MCF 10A (cell line): ENCODE data around the gene MLKL. TPM values are rescaled to one million over a fixed set of nuclear protein-coding genes. Genes with fewer than 3 reads are reported as not detected.

Source experiments
- BruUV-seq: library from RNA; stranded (reverse); fragments of 400-500 nt; replicated peaks from 2 replicates; lab custom pipeline; 2021; lab: Mats Ljungman, UMichigan
- CTCF ChIA-PET: fragments of 300-600 bp; sonication (Branson Sonifier 250); formaldehyde crosslinking; extraction: SDS; loops from one replicate; lab custom pipeline; 2021; ENCODE audit warnings: antibody characterized with exemption, inconsistent platforms; lab: Yijun Ruan, JAX
- POLR2A ChIA-PET: fragments of 300-600, 350-650 bp; sonication (Branson Sonifier 250); formaldehyde crosslinking; extraction: SDS; loops from one replicate; lab custom pipeline; 2020; ENCODE audit warnings: antibody characterized with exemption, inconsistent platforms; lab: Yijun Ruan, JAX
- DNase-seq: peaks from one replicate; pipeline ENCODE4 v3.0.0-alpha.2; 2018; ENCODE audit not compliant: unreplicated experiment
- H3K27ac Mint-ChIP-seq: one replicate; pipeline ENCODE4 v1.8.0; 2022; ENCODE audit warnings: mild to moderate bottlenecking, low read depth, mixed read lengths; ENCODE audit not compliant: unreplicated experiment
- H3K27me3 Mint-ChIP-seq: one replicate; pipeline ENCODE4 v1.8.0; 2022; ENCODE audit warnings: mixed read lengths; ENCODE audit not compliant: insufficient read depth, unreplicated experiment
- H3K36me3 Mint-ChIP-seq: one replicate; pipeline ENCODE4 v1.8.0; 2022; ENCODE audit warnings: mild to moderate bottlenecking, moderate library complexity, mixed read lengths; ENCODE audit not compliant: insufficient read depth, unreplicated experiment
- H3K4me1 Mint-ChIP-seq: one replicate; pipeline ENCODE4 v1.8.0; 2022; ENCODE audit warnings: mixed read lengths; ENCODE audit not compliant: insufficient read depth, unreplicated experiment
- H3K4me3 Mint-ChIP-seq: one replicate; pipeline ENCODE4 v1.8.0; 2022; ENCODE audit warnings: mild to moderate bottlenecking, moderate library complexity, mixed read lengths; ENCODE audit not compliant: unreplicated experiment
- H3K9me3 Mint-ChIP-seq: one replicate; pipeline ENCODE4 v1.8.0; 2022; ENCODE audit warnings: mixed read lengths; ENCODE audit not compliant: unreplicated experiment
- CTCF ChIP-seq: fragments of 200-600 bp; IDR thresholded peaks from one replicate; pipeline ENCODE4 v1.8.0; 2022; ENCODE audit warnings: antibody characterized with exemption, mild to moderate bottlenecking; ENCODE audit not compliant: unreplicated experiment
- intact Hi-C: fragments of 100-400 bp; cut with micrococcal nuclease; formaldehyde crosslinking; loops from 2 replicates; pipeline ENCODE4 v1.14.1; 2022
- total RNA-seq: library from RNA; stranded (reverse); gene quantifications from 2 replicates; pipeline ENCODE4 v1.2.3, GENCODE V29; 2022

The MLKL gene
- total RNA-seq, 1 experiment from 2014 or later, result 14.2 TPM

GRCh38 chr16:74720579-74720978 is 19.9 kb upstream of the MLKL start:
- Mint-ChIP-seq H3K27ac (no peak overlapping the region), H3K4me3 (no peak overlapping the region), H3K36me3 (no peaks in the 10 kb centered on the region), H3K4me1 (peaks cover 2% of the 10 kb centered on the region), H3K9me3 (no peaks in the 10 kb centered on the region), H3K27me3 (no peaks in the 10 kb centered on the region)
- no TSS peak for BruUV-seq
- no peak for DNase-seq
- CTCF ChIA-PET, result interaction anchor here (0.6 to 2.5 kb wide), 5 partner anchors 9 to 144 kb away, joined by 3 to 16 read pairs (median 7); no protein-coding TSS in a partner anchor
- POLR2A ChIA-PET, result no interaction called here
- intact Hi-C loops, result no loop called here
- TF ChIP-seq CTCF, result no peak

GRCh38 chr16:74718741-74719610 is 18.3 kb upstream of the MLKL start:
- H3K4me3 Mint-ChIP-seq, result no peak overlapping the region
- BruUV-seq, result no TSS peak
- no peaks in the 10 kb centered on the region for H3K27me3 Mint-ChIP-seq
- TF ChIP-seq CTCF, result no peak
- no peaks in the 10 kb centered on the region for H3K4me1 Mint-ChIP-seq
- POLR2A ChIA-PET, result interaction anchor here (0.7 to 1.0 kb wide), 2 partner anchors 12 to 14 kb away, joined by 3 read pairs; no protein-coding TSS in a partner anchor
- CTCF ChIA-PET, result interaction anchor here (1.1 to 13.2 kb wide), 3 partner anchors 95 to 143 kb away, joined by 3 to 304 read pairs (median 16); no protein-coding TSS in a partner anchor
- no peak overlapping the region for H3K27ac Mint-ChIP-seq
- intact Hi-C loops, result no loop called here
- no peaks in the 10 kb centered on the region for H3K36me3 Mint-ChIP-seq
- no peak for DNase-seq
- H3K9me3 Mint-ChIP-seq, result no peaks in the 10 kb centered on the region

GRCh38 chr16:74718140-74718539 is 17.5 kb upstream of the MLKL start:
- no TSS peak for BruUV-seq
- ChIA-PET CTCF (interaction anchor here (0.5 to 13.2 kb wide), 3 partner anchors 95 to 684 kb away, joined by 3 to 304 read pairs (median 4); no protein-coding TSS in a partner anchor), POLR2A (interaction anchor here (0.7 to 1.0 kb wide), 2 partner anchors 11 to 14 kb away, joined by 3 read pairs; no protein-coding TSS in a partner anchor)
- H3K9me3 Mint-ChIP-seq, result no peaks in the 10 kb centered on the region
- no peak overlapping the region for H3K27ac Mint-ChIP-seq
- TF ChIP-seq CTCF, result no peak
- H3K27me3 Mint-ChIP-seq, result no peaks in the 10 kb centered on the region
- intact Hi-C loops, result no loop called here
- H3K4me3 Mint-ChIP-seq, result no peak overlapping the region
- H3K36me3 Mint-ChIP-seq, result no peaks in the 10 kb centered on the region
- no peak for DNase-seq
- no peaks in the 10 kb centered on the region for H3K4me1 Mint-ChIP-seq

GRCh38 chr16:74717367-74717766 is 16.7 kb upstream of the MLKL start:
- no TSS peak for BruUV-seq
- Mint-ChIP-seq H3K4me3 (no peak overlapping the region), H3K27me3 (no peaks in the 10 kb centered on the region), H3K36me3 (no peaks in the 10 kb centered on the region), H3K27ac (no peak overlapping the region), H3K4me1 (no peaks in the 10 kb centered on the region), H3K9me3 (no peaks in the 10 kb centered on the region)
- no peak for TF ChIP-seq CTCF
- intact Hi-C loops, result no loop called here
- POLR2A ChIA-PET, result no interaction called here
- DNase-seq, result no peak
- CTCF ChIA-PET, result interaction anchor here (13.2 kb wide), 1 partner anchor 144 kb away, joined by 304 read pairs; no protein-coding TSS in a partner anchor
